OCI-LY1 (cell line): ENCODE data around the gene FAM204A.

Experiments
- CTCF ChIP-seq: fragments of 200-600 bp; sonication (generic), shearing (Covaris generic); IDR thresholded peaks from 2 replicates; pipeline ENCODE4 v1.5.1; 2017; ENCODE audit warnings: mild to moderate bottlenecking, antibody characterized with exemption, low read length, moderate library complexity, mixed read lengths
- EZH2 ChIP-seq: fragments of 200-600 bp; sonication (generic), shearing (Covaris generic); IDR thresholded peaks from 2 replicates; pipeline ENCODE4 v1.8.0; 2017; ENCODE audit warnings: borderline replicate concordance, mixed run types, mild to moderate bottlenecking, antibody characterized with exemption, low read length, moderate library complexity, mixed read lengths

GRCh38 chr10:118259288-118259906, 82.7 kb downstream of the FAM204A start:
- TF ChIP-seq CTCF (peak; percentile 80), EZH2 (no peak)
